DOHH2 (cell line): ENCODE results near the gene AMTN.

Experiments
- EZH2phosphoT487 ChIP-seq: fragments of 200-600 bp; sonication (generic); IDR thresholded peaks from 2 replicates; pipeline ENCODE4 v1.6.1; 2017; ENCODE audit warnings: borderline replicate concordance, mild to moderate bottlenecking, antibody characterized with exemption, low read length, moderate library complexity, mixed read lengths
- TF ChIP-seq, protein P1 (sequence below): fragments of 200-600 bp; sonication (generic); IDR thresholded peaks from one replicate; pipeline ENCODE4 v1.5.1; 2014; ENCODE audit warnings: antibody characterized with exemption, mild to moderate bottlenecking, low read depth, low read length; ENCODE audit not compliant: poor library complexity, severe bottlenecking

DNA sequence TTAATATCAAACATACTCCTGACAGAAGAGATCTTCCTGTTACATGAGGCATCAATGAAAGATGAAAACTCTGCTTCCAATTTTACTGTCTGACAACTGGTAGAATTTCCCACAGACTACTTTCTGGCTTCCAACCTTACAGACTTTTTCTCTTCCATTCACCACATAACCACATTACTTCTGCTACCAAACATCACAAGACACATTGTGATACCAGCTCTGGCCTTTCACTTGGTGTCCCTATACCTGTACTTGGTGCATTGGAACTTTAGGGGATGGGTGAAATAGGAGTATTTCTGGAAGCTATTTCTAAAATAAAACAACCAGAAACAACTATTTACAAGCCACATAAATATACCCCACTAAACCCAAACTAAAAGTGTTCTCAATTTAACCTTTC is 20.5 kb downstream of the AMTN start:
- TF ChIP-seq, protein P1, sequence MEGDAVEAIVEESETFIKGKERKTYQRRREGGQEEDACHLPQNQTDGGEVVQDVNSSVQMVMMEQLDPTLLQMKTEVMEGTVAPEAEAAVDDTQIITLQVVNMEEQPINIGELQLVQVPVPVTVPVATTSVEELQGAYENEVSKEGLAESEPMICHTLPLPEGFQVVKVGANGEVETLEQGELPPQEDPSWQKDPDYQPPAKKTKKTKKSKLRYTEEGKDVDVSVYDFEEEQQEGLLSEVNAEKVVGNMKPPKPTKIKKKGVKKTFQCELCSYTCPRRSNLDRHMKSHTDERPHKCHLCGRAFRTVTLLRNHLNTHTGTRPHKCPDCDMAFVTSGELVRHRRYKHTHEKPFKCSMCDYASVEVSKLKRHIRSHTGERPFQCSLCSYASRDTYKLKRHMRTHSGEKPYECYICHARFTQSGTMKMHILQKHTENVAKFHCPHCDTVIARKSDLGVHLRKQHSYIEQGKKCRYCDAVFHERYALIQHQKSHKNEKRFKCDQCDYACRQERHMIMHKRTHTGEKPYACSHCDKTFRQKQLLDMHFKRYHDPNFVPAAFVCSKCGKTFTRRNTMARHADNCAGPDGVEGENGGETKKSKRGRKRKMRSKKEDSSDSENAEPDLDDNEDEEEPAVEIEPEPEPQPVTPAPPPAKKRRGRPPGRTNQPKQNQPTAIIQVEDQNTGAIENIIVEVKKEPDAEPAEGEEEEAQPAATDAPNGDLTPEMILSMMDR = no peak
- TF ChIP-seq EZH2phosphoT487 = no peak
